Pons (tissue), 1 donor: ENCODE data around the gene KCNJ4.
"Not testable (repeated sequence)": the region's sequence is repeated elsewhere in the genome, so short reads cannot be mapped to it uniquely, and the experiment has no call there.

ENCODE experiments used
- DNase-seq: peaks from one replicate; pipeline ENCODE4 v3.0.0-alpha.2; 2016; ENCODE audit warnings: low spot score

The KCNJ4 gene

GRCh38 chr22:38412435-38413084 is 42.4 kb downstream of the KCNJ4 start:
- DNase-seq, result no peak

- DNase-seq, result no peak
Measured at GRCh38 chr22:38411016-38411415, 44.0 kb downstream of the KCNJ4 start.

- not testable (repeated sequence) for DNase-seq
Measured at GRCh38 chr22:38409916-38410315, 45.1 kb downstream of the KCNJ4 start.

GRCh38 chr22:38406617-38407016 is 48.4 kb downstream of the KCNJ4 start:
- DNase-seq, result no peak

- DNase-seq, result no peak
Measured at GRCh38 chr22:38404419-38404818, 50.6 kb downstream of the KCNJ4 start.

- no peak for DNase-seq
Measured at GRCh38 chr22:38403812-38404211, 51.2 kb downstream of the KCNJ4 start.

GRCh38 chr22:38402204-38402603 is 52.8 kb downstream of the KCNJ4 start:
- DNase-seq, result no peak

GRCh38 chr22:38401336-38402084 is 53.5 kb downstream of the KCNJ4 start:
- no peak for DNase-seq

- not testable (repeated sequence) for DNase-seq
Measured at GRCh38 chr22:38400256-38400655, 54.7 kb downstream of the KCNJ4 start.

- peak; percentile 52 for DNase-seq
Measured at GRCh38 chr22:38398609-38399461, 56.2 kb downstream of the KCNJ4 start.

- not testable (repeated sequence) for DNase-seq
Measured at GRCh38 chr22:38398181-38398608, 56.8 kb downstream of the KCNJ4 start.

- no peak for DNase-seq
Measured at GRCh38 chr22:38397189-38398085, 57.6 kb downstream of the KCNJ4 start.

GRCh38 chr22:38396440-38397069 is 58.4 kb downstream of the KCNJ4 start:
- not testable (repeated sequence) for DNase-seq

- not testable (repeated sequence) for DNase-seq
Measured at GRCh38 chr22:38395944-38396343, 59.1 kb downstream of the KCNJ4 start.

GRCh38 chr22:38394929-38395624 is 59.9 kb downstream of the KCNJ4 start:
- not testable (repeated sequence) for DNase-seq

GRCh38 chr22:38389428-38389818 is 65.6 kb downstream of the KCNJ4 start:
- DNase-seq, result not testable (repeated sequence)

GRCh38 chr22:38388506-38389427 is 66.2 kb downstream of the KCNJ4 start:
- DNase-seq, result peak; percentile 77

GRCh38 chr22:38386918-38387317 is 68.1 kb downstream of the KCNJ4 start:
- DNase-seq, result not testable (repeated sequence)

- DNase-seq, result no peak
Measured at GRCh38 chr22:38383417-38383816, 71.6 kb downstream of the KCNJ4 start.
